ENCODE measurements around the gene NAGLU. TPM values are rescaled to one million over a fixed set of nuclear protein-coding genes. Genes with fewer than 3 reads are reported as not detected.
"Not testable (repeated sequence)": the region's sequence is repeated elsewhere in the genome, so short reads cannot be mapped to it uniquely, and the experiment has no call there.

Gene NAGLU
- total RNA-seq, 1 donor from 2014 or later: 26.2 TPM

DNA sequence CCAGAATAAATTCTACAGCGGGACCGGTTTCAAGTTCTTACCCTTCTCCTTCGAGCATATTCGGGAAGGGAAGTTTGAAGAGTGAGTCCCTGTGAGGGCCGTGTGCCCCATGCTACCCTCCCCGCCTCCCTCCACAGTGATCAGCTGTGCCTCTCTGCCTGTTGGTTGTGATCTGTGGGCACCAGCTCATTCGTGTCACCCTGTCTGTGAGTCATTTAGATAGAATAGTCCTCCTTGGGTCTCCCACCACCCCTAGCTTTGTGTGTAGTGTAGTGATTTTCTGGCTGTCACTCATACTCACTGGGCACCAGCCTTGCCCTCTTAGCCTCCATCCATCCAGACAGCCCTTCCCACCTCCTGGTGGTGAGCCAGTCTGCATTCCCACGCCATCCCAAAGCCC, 15.0 kb upstream of the NAGLU start:
- no peak for DNase-seq (ENCODE audit: low spot score)

DNA sequence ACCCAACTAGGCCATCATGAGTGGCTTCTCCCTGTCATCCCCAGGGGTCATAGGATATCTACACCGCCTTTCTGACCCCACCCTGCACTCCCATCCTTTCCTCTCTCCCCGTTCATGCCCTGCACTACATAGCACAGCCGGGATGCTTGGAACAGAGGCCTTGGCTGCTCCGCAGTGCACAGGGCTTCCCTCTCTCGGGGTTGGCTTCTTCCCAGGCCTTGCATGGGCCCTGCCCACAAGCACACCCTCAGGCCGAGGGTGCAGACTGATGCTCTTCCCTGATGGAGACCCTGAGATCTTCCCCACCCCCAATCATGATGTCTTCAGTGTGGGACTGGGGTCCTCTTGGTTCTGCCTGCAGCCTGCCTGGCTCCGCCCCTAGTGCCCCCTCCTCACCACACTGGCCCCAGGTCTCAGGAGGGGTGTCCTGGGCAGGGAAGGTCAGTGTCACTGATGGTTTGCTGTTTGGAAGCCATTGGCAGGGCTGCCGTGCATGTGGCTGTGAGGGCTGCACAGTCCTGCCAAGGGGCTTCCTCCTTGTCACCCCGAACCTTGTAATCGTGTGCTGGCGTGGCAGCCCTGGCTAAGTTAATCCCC, 14.3 kb upstream of the NAGLU start:
- peak; percentile 68 for DNase-seq (ENCODE audit: low spot score)

DNA sequence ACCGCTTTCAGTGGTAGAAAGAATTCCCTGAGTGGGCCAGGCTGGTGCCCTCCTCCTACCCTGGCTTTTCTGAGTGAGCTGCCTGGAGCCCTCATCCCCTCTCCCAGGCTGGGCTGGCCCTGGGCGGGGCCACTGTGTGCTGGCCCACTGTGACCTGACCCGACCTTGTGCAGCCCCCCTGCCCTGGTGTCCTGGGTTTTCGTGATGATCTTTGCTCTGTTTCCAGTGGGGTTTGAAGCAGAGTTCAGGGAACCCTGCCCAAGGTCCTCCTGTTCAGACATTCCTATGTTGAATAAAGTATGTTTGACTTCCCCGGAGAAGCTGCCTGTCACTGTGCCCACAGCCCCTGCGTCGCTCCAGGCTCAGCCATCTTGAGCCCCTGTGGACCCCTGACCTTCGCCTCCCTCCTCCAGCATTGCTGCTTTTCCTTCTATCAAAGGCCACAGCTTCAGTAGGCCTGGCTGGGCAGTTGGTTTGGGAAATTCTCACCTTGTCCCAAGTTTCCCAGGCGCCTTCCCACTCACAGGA, 13.7 kb upstream of the NAGLU start:
- DNase-seq (ENCODE audit: low spot score): no peak

DNA sequence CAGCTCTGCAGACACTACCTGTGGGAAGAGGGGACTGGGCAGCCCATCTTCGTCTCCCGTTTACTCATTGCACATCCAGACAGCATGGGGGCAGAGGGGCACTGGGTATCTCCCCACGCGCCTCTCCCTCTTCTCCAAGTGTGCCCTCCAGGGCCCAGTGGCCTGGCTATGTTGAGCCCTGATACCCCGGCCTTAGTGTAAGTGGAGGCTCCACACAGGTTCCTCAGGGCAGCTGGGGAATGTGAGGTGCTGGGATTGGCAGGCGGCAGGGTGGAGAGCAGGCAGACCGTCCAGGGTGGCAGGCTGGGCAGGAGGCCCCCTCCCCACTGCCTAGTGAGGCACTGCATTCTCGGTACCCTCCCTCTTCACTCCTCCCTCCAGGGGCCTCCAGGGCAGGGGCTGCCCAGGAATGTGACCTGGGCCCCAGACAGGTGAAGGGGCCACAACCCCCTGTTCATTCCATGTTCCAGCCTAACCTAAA, 13.2 kb upstream of the NAGLU start:
- DNase-seq (ENCODE audit: low spot score): no peak

DNA sequence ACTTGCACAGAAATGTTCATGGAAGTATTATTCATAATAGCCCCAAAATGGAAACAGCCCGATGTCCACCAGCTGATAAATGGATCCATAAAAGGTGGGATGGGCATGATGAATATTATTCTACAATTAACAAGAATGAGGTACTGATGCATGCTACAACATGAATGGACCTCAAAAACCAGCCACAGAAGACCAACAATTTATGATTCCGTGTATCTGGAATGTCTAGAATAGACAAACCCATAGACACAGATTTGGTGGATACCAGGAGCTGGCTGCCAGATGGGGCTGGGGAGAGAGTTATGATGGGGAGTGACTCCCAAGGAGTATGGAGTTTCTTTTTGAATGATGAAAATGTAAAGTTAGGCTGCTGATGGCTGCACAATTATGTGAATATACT, 10.8 kb upstream of the NAGLU start:
- DNase-seq (ENCODE audit: low spot score): no peak

DNA sequence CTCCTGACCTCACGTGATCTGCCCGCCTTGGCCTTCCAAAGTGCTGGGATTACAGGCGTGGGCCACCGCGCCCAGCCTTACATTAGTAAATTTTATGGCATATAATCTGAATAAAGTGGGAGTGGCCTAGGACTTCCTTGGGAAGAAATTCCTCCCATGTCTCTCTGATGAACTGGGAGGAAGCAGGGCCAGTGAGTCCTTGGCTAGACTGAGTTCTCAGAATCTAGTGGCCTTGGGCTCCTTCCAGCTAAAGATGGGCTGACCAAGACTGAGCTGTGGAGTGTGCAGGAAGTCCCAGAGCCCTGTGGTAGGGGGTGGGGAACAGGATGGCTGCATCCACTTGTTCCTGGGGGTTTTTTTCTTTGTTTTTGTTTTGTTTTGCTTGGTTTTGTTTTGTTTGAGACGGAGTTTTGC, 10.0 kb upstream of the NAGLU start:
- no peak for DNase-seq (ENCODE audit: low spot score)

DNA sequence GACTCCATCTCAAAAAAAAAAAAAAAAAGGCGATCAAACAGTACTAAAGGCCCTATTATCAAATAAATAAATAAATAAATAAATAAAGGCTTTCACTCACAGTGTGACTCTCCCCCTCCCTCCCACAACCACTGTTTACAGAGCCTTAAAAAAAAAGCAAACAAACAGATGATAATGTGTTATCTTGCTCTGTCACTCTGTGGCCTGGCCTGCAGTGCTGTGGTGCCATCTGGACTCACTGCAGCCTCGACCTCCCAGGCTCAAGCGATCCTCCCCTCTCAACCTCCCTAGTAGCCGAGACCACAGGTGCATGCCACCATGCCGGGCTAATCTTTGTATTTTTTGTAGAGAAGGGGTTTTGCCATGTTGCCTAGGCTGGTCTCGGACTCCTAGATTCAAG, 8.1 kb upstream of the NAGLU start:
- DNase-seq (ENCODE audit: low spot score): no peak

DNA sequence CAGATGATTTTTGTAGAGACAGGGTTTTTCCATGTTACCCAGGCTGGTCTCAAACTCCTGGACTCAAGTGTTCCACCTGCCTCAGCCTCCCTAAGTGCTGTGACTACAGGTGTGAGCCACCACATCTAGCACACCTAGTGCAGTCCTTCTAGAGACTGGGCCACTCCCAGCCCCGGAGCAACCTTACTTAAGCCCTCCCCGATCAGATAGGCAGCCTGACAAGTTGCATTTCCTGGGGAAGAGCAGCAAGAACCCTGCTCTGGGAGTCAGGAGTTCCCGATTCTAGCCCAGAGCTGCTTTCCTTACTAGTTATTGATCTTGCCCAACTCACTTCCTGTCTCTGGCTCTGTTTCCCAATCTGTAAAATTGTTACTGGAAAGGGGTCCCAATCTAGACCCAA, 7.0 kb upstream of the NAGLU start:
- no peak for DNase-seq (ENCODE audit: low spot score)

DNA sequence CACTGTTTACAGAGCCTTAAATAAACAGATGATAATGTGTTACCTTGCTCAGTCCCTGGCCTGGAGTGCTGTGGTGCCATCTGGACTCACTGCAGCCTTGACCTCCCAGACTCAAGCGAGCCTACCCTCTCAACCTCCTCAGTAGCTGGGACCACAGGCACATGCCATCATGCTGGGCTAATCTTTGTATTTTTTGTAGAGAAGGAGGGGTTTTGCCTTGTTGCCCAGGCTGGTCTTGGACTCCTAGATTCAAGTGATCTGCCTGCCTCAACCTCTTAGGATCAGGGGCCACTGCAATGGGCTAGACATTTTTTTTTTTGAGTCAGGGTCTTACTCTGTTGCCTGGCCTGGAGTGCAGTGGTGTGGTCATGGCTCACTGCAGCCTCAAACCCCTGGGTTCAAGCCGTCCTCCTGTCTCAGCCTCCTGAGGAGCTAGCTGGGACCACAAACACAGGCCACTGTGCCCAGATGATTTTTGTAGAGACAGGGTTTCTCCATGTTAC, 5.0 kb upstream of the NAGLU start:
- DNase-seq (ENCODE audit: low spot score): no peak

DNA sequence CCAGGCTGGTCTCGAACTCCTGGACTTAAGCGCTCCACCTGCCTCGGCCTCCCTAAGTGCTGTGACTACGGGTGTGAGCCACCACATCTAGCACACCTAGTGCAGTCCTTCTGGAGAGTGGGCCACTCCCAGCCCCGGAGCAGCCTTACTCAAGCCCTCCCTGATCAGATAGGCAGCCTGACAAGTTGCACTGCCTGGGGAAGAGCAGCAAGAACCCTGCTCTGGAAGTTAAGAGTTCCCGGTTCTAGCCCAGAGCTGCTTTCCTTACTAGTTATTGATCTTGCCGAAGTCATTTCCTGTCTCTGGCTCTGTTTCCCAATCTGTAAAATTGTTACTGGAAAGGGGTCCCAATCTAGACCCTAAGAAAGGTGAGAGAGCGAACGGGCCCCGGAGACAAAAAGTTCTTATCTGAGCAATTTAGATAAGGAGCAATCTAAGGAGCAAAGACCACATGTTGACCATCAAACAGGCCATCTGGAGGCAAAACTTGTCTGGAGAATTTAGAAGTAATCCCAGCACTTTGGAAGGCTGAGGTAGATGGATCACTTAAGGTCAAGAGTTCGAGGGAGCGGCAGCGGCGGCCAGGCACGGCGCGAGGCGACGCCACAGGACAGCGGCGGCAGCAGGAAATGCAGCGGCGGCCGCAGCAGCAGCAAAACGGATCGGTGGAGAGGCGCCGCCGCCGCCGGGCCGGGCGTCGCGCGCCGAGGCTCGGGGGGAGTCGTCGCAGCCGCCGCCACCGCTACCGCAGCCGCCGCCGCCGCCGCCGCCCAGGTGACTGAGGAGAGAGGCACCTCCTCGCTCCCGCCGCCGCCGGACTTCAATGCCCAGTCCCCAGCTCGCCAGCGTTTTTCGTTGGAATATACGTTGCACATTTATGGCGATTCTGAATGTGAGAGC, 4.3 kb upstream of the NAGLU start:
- DNase-seq (ENCODE audit: low spot score): peak; percentile 82

DNA sequence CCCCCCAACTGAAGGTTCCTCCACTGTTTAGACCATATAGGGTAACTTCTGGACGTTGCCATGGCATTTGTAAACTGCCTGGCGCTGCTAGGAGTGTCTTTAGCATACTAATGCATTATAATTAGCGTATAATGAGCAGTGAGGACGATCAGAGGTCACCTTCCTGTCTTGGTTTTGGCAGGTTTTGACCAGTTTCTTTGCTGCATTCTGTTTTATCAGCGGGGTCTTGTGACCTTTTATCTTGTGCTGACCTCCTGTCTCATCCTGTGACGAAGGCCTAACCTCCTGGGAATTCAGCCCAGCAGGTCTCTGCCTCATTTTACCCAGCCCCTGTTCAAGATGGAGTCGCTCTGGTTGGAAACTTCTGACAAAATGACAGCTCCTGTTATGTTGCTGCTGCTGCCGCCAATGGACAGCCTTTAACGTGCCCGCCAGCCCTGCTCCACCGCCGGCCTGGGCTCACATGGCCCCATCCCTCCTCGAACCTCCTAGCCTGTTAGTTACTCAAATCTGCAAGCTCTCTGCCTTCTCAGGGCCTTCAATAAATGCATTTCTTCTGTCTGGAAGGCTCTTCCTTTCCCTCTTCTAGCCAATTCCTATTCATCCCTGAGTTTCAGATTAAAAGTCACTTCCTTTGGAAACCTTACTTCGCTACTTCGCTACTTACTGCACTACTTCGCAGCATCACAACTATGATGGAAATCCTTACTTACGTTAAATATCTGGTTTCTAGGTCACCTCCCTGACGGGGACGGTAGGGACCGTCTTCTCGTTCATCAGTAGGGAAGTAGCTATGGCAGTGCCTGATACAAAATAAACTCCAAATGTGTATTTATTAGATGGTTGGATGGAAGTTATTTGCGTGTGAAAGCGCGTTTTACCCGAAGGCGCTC, 640 bp upstream of the NAGLU start:
- DNase-seq (ENCODE audit: low spot score): no peak

DNA sequence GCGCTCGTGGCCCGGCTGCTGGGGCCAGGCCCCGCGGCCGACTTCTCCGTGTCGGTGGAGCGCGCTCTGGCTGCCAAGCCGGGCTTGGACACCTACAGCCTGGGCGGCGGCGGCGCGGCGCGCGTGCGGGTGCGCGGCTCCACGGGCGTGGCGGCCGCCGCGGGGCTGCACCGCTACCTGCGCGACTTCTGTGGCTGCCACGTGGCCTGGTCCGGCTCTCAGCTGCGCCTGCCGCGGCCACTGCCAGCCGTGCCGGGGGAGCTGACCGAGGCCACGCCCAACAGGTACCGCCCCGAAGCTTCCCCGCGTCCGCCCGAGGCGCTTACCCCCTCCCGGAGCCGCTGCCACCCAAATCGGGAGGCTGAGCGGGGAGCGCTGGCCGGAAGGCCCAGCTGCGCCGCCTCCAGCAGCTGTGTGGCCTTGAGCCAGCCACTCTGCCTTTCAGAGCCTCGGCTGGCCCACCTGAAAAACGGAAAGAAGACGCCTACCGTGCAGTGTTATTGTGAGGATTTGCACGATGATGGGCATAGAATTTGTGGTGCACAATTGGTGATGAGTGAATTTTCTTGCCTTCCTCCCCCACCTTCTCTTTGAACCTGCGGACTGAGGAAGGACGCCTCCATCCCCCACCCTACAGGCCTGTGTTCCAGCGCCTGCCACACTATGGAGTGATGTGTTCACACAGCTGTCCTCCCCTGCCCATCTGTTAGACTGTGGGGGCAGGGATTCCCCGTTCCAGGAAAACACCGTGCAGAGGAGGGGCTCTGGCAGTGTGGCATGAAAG, 523 bp downstream of the NAGLU start:
- DNase-seq (ENCODE audit: low spot score): peak; percentile 84

DNA sequence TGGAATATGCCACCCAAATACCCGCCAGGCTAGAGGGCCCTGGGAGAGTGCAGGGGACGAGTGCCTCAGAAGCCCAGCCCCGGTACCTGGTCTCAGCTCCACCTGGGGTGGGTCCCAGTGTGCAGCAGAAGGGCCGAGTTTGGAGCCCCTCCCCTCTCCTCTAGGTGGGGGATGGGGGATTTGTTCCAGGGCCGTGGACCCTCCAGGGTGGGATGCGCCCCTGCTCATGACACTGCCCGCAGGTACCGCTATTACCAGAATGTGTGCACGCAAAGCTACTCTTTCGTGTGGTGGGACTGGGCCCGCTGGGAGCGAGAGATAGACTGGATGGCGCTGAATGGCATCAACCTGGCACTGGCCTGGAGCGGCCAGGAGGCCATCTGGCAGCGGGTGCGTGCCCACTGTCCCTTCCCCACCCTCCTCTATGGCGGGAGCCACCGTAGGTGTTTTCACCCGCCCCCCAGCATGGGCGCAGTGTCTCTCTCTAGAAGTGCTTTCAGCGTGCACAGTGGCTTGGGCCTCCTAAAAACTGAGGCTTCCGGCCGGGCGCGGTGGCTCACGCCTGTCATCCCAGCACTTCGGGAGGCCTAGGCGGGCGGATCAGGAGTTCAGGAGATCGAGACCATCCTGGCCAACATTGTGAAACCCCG, 1.2 kb downstream of the NAGLU start:
- no peak for DNase-seq (ENCODE audit: low spot score)

DNA sequence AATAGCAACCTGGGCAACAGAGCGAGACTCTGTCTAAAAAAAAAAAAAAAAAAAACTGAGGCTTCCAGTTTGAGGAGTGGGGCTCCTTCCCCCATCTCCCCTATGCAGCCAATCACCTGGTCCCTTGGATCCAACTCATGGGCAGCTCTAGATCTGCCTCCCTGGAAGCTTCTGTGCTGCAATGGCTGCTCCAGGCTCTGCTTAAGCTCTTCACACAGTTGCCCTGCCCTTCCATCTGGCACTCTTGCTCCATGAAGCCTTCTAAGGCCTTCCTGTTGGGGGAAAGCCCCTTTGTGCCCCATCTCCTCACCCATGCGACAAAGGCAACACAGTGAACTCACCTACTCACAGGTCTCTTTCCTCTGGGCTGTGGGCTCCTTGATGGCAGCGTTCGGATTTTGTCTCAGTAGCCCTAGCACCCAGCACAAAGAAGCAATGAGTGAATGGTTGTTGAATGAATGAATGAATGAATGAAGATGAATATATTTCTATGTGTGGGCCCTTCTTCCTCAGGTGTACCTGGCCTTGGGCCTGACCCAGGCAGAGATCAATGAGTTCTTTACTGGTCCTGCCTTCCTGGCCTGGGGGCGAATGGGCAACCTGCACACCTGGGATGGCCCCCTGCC, 1.9 kb downstream of the NAGLU start:
- DNase-seq (ENCODE audit: low spot score): no peak

DNA sequence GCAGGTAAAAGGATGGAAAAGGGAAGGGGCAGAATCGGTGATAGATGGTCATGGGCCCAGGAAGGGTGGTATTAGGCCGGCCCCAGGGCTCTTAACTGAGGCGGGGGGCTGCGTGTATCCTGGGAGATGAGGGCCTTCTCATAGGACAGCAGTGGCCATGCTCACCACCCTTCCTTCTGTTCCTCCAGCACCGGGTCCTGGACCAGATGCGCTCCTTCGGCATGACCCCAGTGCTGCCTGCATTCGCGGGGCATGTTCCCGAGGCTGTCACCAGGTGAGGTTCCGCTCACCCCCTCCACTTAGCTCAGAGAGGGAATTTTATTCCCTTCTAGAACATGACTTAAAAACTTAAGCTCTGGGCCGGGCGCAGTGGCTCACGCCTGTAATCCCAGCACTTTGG, 2.4 kb downstream of the NAGLU start:
- no peak for DNase-seq (ENCODE audit: low spot score)

DNA sequence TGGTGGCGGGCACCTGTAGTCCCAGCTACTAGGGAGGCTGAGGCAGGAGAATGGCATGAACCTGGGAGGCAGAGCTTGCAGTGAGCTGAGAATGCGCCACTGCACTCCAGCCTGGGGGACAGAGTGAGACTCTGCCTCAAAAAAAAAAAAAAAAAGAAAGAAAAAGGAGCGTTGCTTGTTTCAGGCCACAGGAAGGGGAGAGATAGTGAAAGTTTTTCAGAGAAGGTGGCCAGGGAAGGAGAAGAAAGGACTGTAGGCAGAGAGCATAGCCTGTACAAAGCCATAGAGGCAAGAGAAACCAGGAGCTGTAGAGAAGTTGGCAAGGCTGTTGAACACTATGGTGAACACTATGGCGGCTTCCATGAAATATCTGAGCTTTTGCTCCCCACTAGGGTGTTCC, 4.5 kb downstream of the NAGLU start:
- DNase-seq (ENCODE audit: low spot score): not testable (repeated sequence)

DNA sequence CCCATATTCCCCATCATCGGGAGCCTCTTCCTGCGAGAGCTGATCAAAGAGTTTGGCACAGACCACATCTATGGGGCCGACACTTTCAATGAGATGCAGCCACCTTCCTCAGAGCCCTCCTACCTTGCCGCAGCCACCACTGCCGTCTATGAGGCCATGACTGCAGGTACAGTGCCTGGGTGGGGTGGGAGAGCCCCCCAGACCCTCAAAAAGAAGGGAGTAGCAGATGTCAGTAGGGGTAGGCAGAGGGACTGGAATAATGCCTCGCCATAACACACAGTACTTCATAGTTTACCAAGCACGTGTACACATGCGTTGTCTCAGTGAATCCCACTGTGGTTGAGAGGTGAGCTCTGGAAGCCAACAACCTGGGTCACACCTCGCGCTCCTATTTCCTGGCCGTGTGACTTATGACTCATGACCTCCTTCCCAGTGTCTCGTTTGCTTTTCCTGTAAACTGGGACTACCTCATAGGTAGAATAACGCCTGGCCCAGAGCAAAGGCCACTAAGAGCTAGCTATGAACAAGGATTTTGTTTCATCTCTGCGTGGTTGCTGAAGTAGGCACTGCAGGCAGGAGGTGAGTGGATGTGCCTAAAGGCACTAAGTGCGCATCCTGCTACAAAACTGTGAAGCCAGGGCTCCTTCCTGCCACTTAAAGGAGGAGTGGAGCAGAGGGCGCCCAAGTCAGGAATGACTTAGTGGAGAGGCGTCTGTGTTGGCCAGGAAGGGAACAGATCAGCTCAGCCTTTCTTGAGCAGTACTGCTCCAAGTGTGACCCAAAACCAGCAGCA, 5.2 kb downstream of the NAGLU start:
- no peak for DNase-seq (ENCODE audit: low spot score)

DNA sequence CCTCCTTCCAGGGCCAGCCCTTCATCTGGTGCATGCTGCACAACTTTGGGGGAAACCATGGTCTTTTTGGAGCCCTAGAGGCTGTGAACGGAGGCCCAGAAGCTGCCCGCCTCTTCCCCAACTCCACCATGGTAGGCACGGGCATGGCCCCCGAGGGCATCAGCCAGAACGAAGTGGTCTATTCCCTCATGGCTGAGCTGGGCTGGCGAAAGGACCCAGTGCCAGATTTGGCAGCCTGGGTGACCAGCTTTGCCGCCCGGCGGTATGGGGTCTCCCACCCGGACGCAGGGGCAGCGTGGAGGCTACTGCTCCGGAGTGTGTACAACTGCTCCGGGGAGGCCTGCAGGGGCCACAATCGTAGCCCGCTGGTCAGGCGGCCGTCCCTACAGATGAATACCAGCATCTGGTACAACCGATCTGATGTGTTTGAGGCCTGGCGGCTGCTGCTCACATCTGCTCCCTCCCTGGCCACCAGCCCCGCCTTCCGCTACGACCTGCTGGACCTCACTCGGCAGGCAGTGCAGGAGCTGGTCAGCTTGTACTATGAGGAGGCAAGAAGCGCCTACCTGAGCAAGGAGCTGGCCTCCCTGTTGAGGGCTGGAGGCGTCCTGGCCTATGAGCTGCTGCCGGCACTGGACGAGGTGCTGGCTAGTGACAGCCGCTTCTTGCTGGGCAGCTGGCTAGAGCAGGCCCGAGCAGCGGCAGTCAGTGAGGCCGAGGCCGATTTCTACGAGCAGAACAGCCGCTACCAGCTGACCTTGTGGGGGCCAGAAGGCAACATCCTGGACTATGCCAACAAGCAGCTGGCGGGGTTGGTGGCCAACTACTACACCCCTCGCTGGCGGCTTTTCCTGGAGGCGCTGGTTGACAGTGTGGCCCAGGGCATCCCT, 7.4 kb downstream of the NAGLU start:
- no peak for DNase-seq (ENCODE audit: low spot score)

Measured in umbilical cord (tissue), 2 donors.